Rectal smooth muscle tissue (tissue), 1 donor: ENCODE results near the gene LARP6.
A peak's percentile ranks its signal among the peaks of the same experiment; 100 is the strongest.

Experiments
- H3K27ac ChIP-seq: one replicate; pipeline ENCODE4 v1.7.0; 2013; ENCODE audit warnings: low read depth, low read length, inconsistent platforms
- H3K27me3 ChIP-seq: one replicate; pipeline ENCODE4 v1.7.0; 2013; ENCODE audit warnings: low read length; ENCODE audit not compliant: control insufficient read depth, insufficient read depth
- H3K36me3 ChIP-seq: one replicate; pipeline ENCODE4 v1.7.0; 2013; ENCODE audit warnings: low read length; ENCODE audit not compliant: control insufficient read depth, insufficient read depth
- H3K4me1 ChIP-seq: one replicate; pipeline ENCODE4 v1.7.0; 2013; ENCODE audit warnings: low read length; ENCODE audit not compliant: control insufficient read depth, insufficient read depth
- H3K4me3 ChIP-seq: one replicate; pipeline ENCODE4 v1.7.0; 2013; ENCODE audit warnings: low read length
- H3K9ac ChIP-seq: one replicate; pipeline ENCODE4 v1.7.0; 2013; ENCODE audit warnings: low read length

Gene LARP6

DNA sequence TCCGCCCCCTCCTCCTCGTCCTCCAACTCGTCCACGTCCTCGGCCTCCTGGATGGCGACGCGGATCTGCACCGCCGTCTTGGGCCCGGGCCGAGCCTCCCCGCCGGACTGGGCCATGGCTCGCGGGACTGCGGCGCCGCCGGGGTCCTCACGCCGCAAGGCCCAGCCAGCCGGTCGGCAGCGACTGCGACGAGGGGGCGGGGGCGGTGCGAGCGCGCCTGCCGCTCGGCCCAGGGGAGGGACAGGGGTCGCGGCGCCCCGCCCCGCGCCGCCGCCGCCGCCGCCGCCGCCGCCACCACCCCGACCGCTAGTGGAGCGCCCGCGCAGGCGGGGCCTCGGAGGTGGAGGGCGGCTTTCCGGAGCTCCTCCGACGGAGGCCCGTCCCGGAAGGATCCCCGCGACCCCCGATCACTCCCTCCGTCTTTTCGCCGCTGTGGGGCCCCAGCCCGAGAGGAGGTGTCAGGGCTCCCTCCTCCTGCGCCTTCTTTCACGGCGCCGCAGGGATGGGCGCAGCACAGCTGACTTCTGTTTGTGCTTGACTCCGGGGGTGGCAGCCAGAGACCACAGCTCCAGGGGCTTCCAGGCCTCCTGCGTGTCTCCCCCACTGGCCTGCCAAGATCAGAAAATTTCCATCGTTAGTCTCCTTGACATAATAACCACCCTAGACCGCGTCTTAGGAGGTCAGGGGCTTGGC lies at the start of gene LARP6:
Gene LARP6, minus strand, starts transcription at position 185 of the 693 bp plus-strand sequence. Its CDS starts 69 bp downstream, at position 116.
- H3K27ac ChIP-seq: peak within 1 kb of the TSS; percentile 82
- H3K4me1 ChIP-seq: peaks cover 6% of the 10 kb centered on the region
- H3K36me3 ChIP-seq: no peaks in the 10 kb centered on the region
- peak within 1 kb of the TSS; percentile 69 for H3K4me3 ChIP-seq
- H3K9ac ChIP-seq: peak within 1 kb of the TSS; percentile 80
- H3K27me3 ChIP-seq: no peaks in the 10 kb centered on the region

DNA sequence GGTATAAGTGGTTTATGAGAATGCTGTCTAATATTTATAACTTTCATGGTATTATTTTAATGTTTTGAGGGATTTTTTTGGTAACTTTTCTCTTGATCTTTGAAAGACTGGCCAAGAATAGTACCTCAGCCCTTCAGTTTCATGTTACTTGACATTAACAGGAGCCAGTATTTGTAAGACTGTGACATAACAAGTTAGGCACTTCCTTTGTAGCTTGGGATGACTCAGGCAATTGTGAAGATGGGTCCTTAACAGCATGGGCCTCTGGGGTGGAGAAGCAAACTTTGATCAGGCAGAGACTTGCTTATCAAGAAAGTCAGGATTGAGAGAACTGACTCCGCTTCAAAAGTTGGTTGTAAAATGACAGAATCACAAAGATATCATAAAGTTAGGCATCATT lies 48.1 kb upstream of the LARP6 start:
- no peak overlapping the region for H3K4me3 ChIP-seq
- no peaks in the 10 kb centered on the region for H3K27me3 ChIP-seq
- H3K27ac ChIP-seq: no peak overlapping the region

GRCh38 chr15:70892912-70893560 lies 39.1 kb upstream of the LARP6 start:
- H3K27me3 ChIP-seq: no peaks in the 10 kb centered on the region
- peak overlapping the region; percentile 61 for H3K27ac ChIP-seq

More for the DNA sequence above, 48.1 kb upstream of the LARP6 start:
- Histone ChIP-seq H3K4me1 (no peaks in the 10 kb centered on the region), H3K36me3 (peaks cover 2% of the 10 kb centered on the region), H3K9ac (no peak overlapping the region)

GRCh38 chr15:70892002-70892911 lies 38.3 kb upstream of the LARP6 start, which contains the start of the genes LRRC49 and THAP10:
Gene LRRC49 (plus strand): TSS chr15:70892826. CDS start chr15:70892895, 69 bp downstream.
Gene THAP10 (minus strand): TSS chr15:70892433. CDS start chr15:70892272, 161 bp downstream.
- Histone ChIP-seq H3K4me3 (peak within 1 kb of the TSS; percentile 86), H3K27ac (peak within 1 kb of the TSS; percentile 61), H3K4me1 (peaks cover 4% of the 10 kb centered on the region), H3K9ac (no peak within 1 kb of the TSS), H3K27me3 (no peaks in the 10 kb centered on the region), H3K36me3 (no peaks in the 10 kb centered on the region)

More at GRCh38 chr15:70892912-70893560, 39.1 kb upstream of the LARP6 start:
- Histone ChIP-seq H3K9ac (no peak overlapping the region), H3K36me3 (no peaks in the 10 kb centered on the region), H3K4me3 (peak overlapping the region; percentile 86), H3K4me1 (peaks cover 4% of the 10 kb centered on the region)

- H3K4me1 ChIP-seq: no peaks in the 10 kb centered on the region
- H3K9ac ChIP-seq: no peak overlapping the region
- no peak overlapping the region for H3K27ac ChIP-seq
- no peaks in the 10 kb centered on the region for H3K36me3 ChIP-seq
- H3K27me3 ChIP-seq: no peaks in the 10 kb centered on the region
- no peak overlapping the region for H3K4me3 ChIP-seq
Measured at GRCh38 chr15:70882361-70882760, 28.4 kb upstream of the LARP6 start.

- no peak overlapping the region for H3K9ac ChIP-seq
- no peaks in the 10 kb centered on the region for H3K27me3 ChIP-seq
- H3K27ac ChIP-seq: no peak overlapping the region
- H3K36me3 ChIP-seq: no peaks in the 10 kb centered on the region
- no peak overlapping the region for H3K4me3 ChIP-seq
- no peaks in the 10 kb centered on the region for H3K4me1 ChIP-seq
Measured at GRCh38 chr15:70880781-70881180, 26.8 kb upstream of the LARP6 start.

GRCh38 chr15:70879401-70879800 lies 25.4 kb upstream of the LARP6 start:
- H3K4me1 ChIP-seq: no peaks in the 10 kb centered on the region
- H3K27ac ChIP-seq: no peak overlapping the region
- H3K4me3 ChIP-seq: no peak overlapping the region
- no peak overlapping the region for H3K9ac ChIP-seq
- H3K36me3 ChIP-seq: no peaks in the 10 kb centered on the region
- H3K27me3 ChIP-seq: no peaks in the 10 kb centered on the region

DNA sequence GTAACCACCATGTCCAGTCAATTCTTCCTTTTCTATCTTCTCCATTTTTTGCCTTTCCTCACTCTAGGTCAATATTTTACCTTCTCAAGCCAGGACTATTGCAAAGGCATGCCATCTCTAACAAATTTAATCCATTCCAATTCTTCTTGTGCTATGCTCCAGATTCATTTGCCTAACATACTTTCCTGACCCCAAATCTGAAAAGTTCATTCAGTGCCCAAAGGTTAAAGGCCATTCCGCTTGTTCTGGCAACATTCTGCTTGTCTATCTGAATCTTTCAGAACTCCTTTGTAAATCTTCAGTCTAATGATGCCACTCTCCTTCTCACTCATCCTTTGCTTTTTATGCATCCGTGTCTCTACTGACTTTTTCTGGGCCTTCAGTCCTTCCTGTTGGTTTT lies 22.7 kb upstream of the LARP6 start:
- H3K36me3 ChIP-seq: no peaks in the 10 kb centered on the region
- no peak overlapping the region for H3K9ac ChIP-seq
- no peak overlapping the region for H3K27ac ChIP-seq
- no peaks in the 10 kb centered on the region for H3K27me3 ChIP-seq
- H3K4me3 ChIP-seq: no peak overlapping the region
- H3K4me1 ChIP-seq: no peaks in the 10 kb centered on the region

DNA sequence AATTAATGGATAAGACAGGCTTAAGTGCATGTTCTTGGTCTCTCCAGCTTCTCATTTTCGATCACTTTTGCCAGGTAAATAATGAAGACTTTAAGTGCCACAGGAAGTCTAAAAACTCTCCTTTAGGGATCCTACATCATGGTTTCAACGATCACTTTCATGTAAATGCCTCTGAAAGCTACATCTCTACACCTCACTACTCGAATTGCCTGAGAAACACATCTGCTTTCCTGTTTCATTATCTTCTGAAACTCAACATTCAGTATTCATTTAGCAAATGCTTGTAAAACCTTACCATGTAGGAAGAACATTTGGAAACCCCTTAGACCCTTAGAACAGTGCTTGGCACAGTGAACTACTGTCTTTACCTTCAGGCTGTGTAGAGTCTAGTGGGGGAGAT lies 22.1 kb upstream of the LARP6 start:
- Histone ChIP-seq H3K27me3 (no peaks in the 10 kb centered on the region), H3K4me1 (no peaks in the 10 kb centered on the region), H3K9ac (no peak overlapping the region), H3K4me3 (no peak overlapping the region), H3K27ac (no peak overlapping the region), H3K36me3 (no peaks in the 10 kb centered on the region)

DNA sequence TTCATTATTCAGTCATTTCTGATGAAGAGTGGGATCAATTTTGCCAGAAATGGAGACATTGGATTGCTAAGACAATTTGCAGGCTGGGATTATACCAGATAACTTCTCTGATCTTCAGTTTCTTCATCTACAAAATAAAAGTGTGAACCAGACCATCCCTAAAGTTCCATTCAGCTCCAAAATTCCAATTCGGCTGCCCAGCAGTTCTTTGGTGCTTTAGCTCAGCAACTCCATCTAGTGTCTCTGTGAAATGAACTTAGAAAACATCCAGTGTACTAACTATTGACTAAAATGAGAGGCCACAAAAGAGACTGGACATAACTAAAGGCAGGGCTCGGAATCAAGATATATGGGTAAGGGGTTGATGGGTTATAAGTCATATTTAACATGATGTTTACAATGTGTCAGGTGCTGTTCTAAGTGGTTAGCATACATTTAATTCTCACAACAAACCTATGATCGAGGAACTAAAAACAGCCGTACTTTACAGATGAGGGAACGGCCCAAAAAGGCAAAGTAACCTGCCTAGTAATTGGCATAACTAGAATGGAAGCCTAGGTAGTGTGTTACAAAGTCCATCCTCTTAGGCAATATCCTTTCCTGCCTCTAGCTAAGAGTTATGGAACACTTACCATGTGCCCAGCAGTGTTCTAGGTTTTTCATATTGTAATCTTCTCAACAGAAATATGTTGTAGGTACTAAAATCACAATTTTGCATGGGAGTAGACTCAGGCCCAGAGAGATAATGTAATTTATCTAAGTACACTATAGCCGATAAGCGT lies 21.2 kb upstream of the LARP6 start:
- no peak overlapping the region for H3K9ac ChIP-seq
- H3K27ac ChIP-seq: no peak overlapping the region
- no peaks in the 10 kb centered on the region for H3K36me3 ChIP-seq
- H3K4me3 ChIP-seq: no peak overlapping the region
- H3K27me3 ChIP-seq: no peaks in the 10 kb centered on the region
- no peaks in the 10 kb centered on the region for H3K4me1 ChIP-seq

DNA sequence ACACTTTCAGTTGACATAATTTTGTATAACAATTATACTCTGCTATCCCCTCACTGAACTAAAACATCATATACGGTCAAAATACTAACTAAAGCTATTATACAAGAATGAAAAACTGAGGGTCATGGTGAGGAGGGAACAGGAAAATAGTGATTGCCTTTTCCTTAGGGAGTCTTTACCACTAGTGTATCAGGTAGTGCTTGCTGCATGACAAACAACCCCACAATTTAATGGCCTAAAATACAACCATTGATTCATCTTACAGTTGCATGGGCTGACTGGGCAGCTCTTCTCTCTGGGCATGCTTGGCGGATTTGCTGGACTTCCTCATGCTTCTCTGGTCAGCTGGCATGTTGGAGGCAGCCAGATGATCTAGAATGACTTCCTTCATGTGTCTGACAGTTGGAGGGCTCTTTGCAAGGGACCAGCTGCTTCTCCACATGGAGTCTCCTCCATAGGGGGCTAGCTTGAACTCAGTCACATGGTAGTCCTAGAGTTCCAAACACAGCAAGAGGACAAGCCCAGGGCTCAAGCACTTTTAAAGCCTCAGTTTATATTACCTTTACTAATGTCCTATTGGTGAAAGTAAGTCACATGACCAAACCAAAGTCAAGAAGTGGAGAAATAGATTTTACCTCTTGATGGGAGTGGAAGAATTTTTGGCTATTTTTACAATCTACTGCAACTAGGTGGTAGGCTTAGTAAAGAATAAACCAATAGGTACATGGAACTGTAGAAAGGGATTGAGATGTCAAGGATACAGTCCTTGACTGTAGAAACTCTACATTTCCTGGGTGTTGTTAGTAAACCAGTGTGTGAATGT lies 19.5 kb upstream of the LARP6 start:
- H3K27ac ChIP-seq: no peak overlapping the region
- no peaks in the 10 kb centered on the region for H3K36me3 ChIP-seq
- H3K9ac ChIP-seq: no peak overlapping the region
- H3K4me3 ChIP-seq: no peak overlapping the region
- no peaks in the 10 kb centered on the region for H3K27me3 ChIP-seq
- H3K4me1 ChIP-seq: no peaks in the 10 kb centered on the region
